Colon (tissue), 2 donors: ENCODE results near the gene MGAT5B.

Experiments
- FAIRE-seq: peaks from 2 replicates; lab custom pipeline; 2012; peaks lifted over from hg19 to GRCh38; lab: Jason Lieb, UNC
- donor health status: control.
- donor health status: control.

MGAT5B gene

GRCh38 chr17:76905836-76906235 lies 37.6 kb downstream of the MGAT5B start:
- no peak for FAIRE-seq

- no peak for FAIRE-seq
These were observed 38.3 kb downstream of the MGAT5B start for GRCh38 chr17:76906463-76906862.

- no peak for FAIRE-seq
These were observed 39.1 kb downstream of the MGAT5B start for GRCh38 chr17:76907352-76907751.

- no peak for FAIRE-seq
These were observed 42.0 kb downstream of the MGAT5B start for GRCh38 chr17:76909971-76910760.

- no peak for FAIRE-seq
These were observed 43.3 kb downstream of the MGAT5B start for GRCh38 chr17:76911299-76912017.

- FAIRE-seq: no peak
These were observed 44.4 kb downstream of the MGAT5B start for GRCh38 chr17:76912421-76913164.

- no peak for FAIRE-seq
These were observed 46.7 kb downstream of the MGAT5B start for GRCh38 chr17:76914937-76915336.

GRCh38 chr17:76915840-76916510 lies 47.8 kb downstream of the MGAT5B start:
- FAIRE-seq: no peak

GRCh38 chr17:76917829-76918228 lies 49.6 kb downstream of the MGAT5B start:
- no peak for FAIRE-seq

- FAIRE-seq: no peak
These were observed 50.6 kb downstream of the MGAT5B start for GRCh38 chr17:76918811-76919210.

- no peak for FAIRE-seq
These were observed 52.3 kb downstream of the MGAT5B start for GRCh38 chr17:76920364-76921139.

- no peak for FAIRE-seq
These were observed 53.3 kb downstream of the MGAT5B start for GRCh38 chr17:76921340-76922036.

- FAIRE-seq: no peak
These were observed 53.9 kb downstream of the MGAT5B start for GRCh38 chr17:76922084-76922483.

- FAIRE-seq: no peak
These were observed 54.8 kb downstream of the MGAT5B start for GRCh38 chr17:76922967-76923366.

GRCh38 chr17:76923491-76923890 lies 55.3 kb downstream of the MGAT5B start:
- FAIRE-seq: no peak

GRCh38 chr17:76924345-76925342 lies 56.4 kb downstream of the MGAT5B start:
- FAIRE-seq: no peak

- no peak for FAIRE-seq
These were observed 57.3 kb downstream of the MGAT5B start for GRCh38 chr17:76925441-76925891.

GRCh38 chr17:76926237-76926866 lies 58.1 kb downstream of the MGAT5B start:
- no peak for FAIRE-seq

GRCh38 chr17:76927577-76927976 lies 59.4 kb downstream of the MGAT5B start:
- FAIRE-seq: no peak
